ENCODE results near the gene CBX4.
A peak's percentile ranks its signal among the peaks of the same experiment; 100 is the strongest.

The CBX4 gene

DNA sequence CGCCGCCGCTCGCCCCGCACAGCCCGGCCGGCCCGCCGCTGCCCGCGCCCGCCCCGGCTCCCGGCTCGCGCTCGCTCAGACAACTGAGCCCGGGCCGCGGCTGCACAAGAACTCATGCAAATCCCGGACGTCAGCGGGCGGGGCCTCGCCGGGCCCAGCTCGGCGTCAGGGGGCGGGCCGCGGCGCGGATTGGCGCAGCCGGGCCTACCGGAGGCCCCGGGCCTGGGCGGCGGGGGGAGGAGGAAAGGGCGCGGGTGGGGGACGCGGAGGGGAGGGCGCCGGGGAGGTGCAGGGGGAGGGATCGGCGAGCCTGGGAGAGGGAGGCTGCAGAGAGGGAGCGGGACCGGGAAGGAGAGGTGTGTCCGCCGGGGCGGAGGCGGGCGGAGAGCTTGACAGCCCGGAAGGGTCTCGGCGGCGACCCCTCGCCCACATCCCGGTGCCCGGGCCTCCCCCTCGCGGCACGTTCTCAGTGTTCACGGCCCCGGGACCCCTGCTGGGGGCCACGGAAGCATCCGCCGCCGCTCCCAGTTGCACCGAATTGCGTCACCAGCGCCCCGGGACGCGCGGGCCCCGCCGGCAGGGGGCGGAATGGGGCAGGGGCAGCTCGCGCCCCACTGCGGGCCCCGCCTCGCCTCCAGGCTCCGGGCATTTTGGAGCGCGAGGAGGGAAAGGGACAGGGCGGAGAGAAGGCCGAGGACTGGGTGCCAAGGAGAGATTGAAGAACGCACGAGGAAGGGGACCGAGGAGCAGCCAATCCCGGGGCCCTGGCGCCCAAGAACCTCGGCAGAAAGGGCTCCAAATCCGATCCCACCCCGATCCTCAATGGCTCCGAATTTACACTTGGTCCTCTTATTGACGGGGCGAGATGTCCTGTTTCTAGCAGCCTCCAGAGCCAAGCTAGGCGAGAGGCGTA is at the start of gene CBX4:
Gene CBX4, minus strand, starts transcription at position 85 of the 913 bp plus-strand sequence. CDS start 189 bp downstream, outside the sequence.
- Histone ChIP-seq H3K27me3 (ENCODE audit: insufficient read depth, insufficient read length) (peaks cover 55% of the 10 kb centered on the region), H3K4me1 (ENCODE audit: insufficient read depth, insufficient read length) (peaks cover 28% of the 10 kb centered on the region), H3K36me3 (ENCODE audit: insufficient read depth, insufficient read length, low read length) (peaks cover 8% of the 10 kb centered on the region), H3K9ac (ENCODE audit: insufficient read length, low read depth) (peak within 1 kb of the TSS; percentile 80), H3K9me3 (ENCODE audit: insufficient read depth, low read length) (peaks cover 8% of the 10 kb centered on the region; the same call in 1 of the 2 replicates), H3K4me3 (ENCODE audit: insufficient read length, low read depth) (peak within 1 kb of the TSS; percentile 78)
- TF ChIP-seq ZNF274 (IDR thresholded peaks at IDR 0.05; ENCODE audit: low read depth, low read length) (no peak), YY1 (IDR thresholded peaks at IDR 0.05; ENCODE audit: insufficient read depth, insufficient read length) (no peak), SUZ12 (IDR thresholded peaks at IDR 0.05; ENCODE audit: extremely low read depth, insufficient read depth, insufficient read length) (no peak)
- peak; percentile 63 for DNase-seq (ENCODE audit: low read depth, low spot score)

- Histone ChIP-seq H3K9me3 (ENCODE audit: insufficient read depth, low read length) (no peaks in the 10 kb centered on the region), H3K4me3 (ENCODE audit: insufficient read length, low read depth) (no peak overlapping the region), H3K36me3 (ENCODE audit: insufficient read depth, insufficient read length, low read length) (no peaks in the 10 kb centered on the region), H3K9ac (ENCODE audit: insufficient read length, low read depth) (no peak overlapping the region), H3K4me1 (ENCODE audit: insufficient read depth, insufficient read length) (peaks cover 6% of the 10 kb centered on the region), H3K27me3 (ENCODE audit: insufficient read depth, insufficient read length) (peaks cover 4% of the 10 kb centered on the region)
- TF ChIP-seq ZNF274 (IDR thresholded peaks at IDR 0.05; ENCODE audit: low read depth, low read length) (no peak), SUZ12 (IDR thresholded peaks at IDR 0.05; ENCODE audit: extremely low read depth, insufficient read depth, insufficient read length) (no peak), YY1 (IDR thresholded peaks at IDR 0.05; ENCODE audit: insufficient read depth, insufficient read length) (no peak)
- DNase-seq (ENCODE audit: low read depth, low spot score) = no peak
These were observed 48.8 kb upstream of the CBX4 start for GRCh38 chr17:79888009-79888540.

GRCh38 chr17:79887451-79887991 is 48.3 kb upstream of the CBX4 start:
- no peak overlapping the region for H3K9ac ChIP-seq (ENCODE audit: insufficient read length, low read depth)
- no peak overlapping the region for H3K4me3 ChIP-seq (ENCODE audit: insufficient read length, low read depth)
- H3K36me3 ChIP-seq (ENCODE audit: insufficient read depth, insufficient read length, low read length) = no peaks in the 10 kb centered on the region
- H3K9me3 ChIP-seq (ENCODE audit: insufficient read depth, low read length) = no peaks in the 10 kb centered on the region
- TF ChIP-seq ZNF274 (IDR thresholded peaks at IDR 0.05; ENCODE audit: low read depth, low read length) (no peak), SUZ12 (IDR thresholded peaks at IDR 0.05; ENCODE audit: extremely low read depth, insufficient read depth, insufficient read length) (no peak), YY1 (IDR thresholded peaks at IDR 0.05; ENCODE audit: insufficient read depth, insufficient read length) (no peak)
- H3K27me3 ChIP-seq (ENCODE audit: insufficient read depth, insufficient read length) = peaks cover 4% of the 10 kb centered on the region
- H3K4me1 ChIP-seq (ENCODE audit: insufficient read depth, insufficient read length) = peaks cover 5% of the 10 kb centered on the region
- no peak for DNase-seq (ENCODE audit: low read depth, low spot score)

DNA sequence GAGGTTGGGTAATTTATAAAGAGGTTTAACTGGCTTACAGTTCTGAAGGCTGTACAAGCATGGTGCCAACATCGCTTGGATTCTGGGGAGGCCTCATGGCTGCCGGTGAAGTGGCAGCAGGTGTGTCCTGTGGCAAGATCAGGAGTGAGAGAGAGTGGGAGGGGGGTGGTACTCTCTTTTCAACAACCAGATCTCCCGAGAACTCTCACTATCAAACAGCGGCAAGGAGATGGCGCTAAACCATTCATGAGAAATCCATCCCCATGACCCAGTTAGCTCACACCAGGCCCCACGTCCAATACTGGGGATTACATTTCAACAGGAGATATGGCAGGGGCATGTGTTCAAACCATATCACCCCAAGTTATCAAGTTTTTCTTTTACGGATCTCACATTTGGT is 44.0 kb upstream of the CBX4 start:
- Histone ChIP-seq H3K4me3 (ENCODE audit: insufficient read length, low read depth) (no peak overlapping the region), H3K9me3 (ENCODE audit: insufficient read depth, low read length) (no peaks in the 10 kb centered on the region)
- no peak for DNase-seq (ENCODE audit: low read depth, low spot score)

DNA sequence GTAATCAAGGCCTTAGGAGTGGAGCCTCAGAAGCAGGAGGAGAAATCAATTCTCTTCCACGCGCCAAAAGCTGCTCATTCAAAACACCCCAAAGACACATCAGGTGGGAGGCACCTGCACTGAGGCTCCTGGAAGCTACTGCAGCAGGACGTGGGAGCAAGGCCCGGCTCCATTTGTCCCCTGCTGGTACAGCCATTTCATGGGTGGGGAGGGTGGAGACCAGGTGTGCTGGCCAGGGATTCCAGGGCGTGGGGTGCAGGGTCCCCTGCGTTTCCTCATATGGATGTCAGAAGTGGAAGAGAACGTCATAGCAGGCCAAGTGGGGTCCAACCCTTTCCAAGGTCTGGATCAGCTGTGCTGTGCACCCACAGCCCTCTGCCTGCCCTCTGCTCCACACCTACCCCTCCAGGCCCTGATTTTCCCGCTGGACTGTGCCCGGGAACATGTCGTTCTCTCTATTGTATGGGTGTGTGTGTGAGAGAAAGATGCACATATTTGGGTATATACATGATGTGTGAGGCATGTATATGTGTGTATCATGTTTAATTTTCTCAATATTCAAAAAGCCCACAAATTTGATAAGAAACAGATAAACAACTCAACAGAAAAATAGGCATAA is 39.2 kb upstream of the CBX4 start:
- no peak for DNase-seq (ENCODE audit: low read depth, low spot score)
- Histone ChIP-seq H3K9ac (ENCODE audit: insufficient read length, low read depth) (no peak overlapping the region), H3K4me3 (ENCODE audit: insufficient read length, low read depth) (no peak overlapping the region), H3K9me3 (ENCODE audit: insufficient read depth, low read length) (no peaks in the 10 kb centered on the region), H3K27me3 (ENCODE audit: insufficient read depth, insufficient read length) (no peaks in the 10 kb centered on the region), H3K4me1 (ENCODE audit: insufficient read depth, insufficient read length) (no peaks in the 10 kb centered on the region), H3K36me3 (ENCODE audit: insufficient read depth, insufficient read length, low read length) (no peaks in the 10 kb centered on the region)
- TF ChIP-seq YY1 (IDR thresholded peaks at IDR 0.05; ENCODE audit: insufficient read depth, insufficient read length) = no peak
- TF ChIP-seq ZNF274 (IDR thresholded peaks at IDR 0.05; ENCODE audit: low read depth, low read length) = no peak
- TF ChIP-seq SUZ12 (IDR thresholded peaks at IDR 0.05; ENCODE audit: extremely low read depth, insufficient read depth, insufficient read length) = no peak

More for the DNA sequence above, 44.0 kb upstream of the CBX4 start:
- TF ChIP-seq SUZ12 (IDR thresholded peaks at IDR 0.05; ENCODE audit: extremely low read depth, insufficient read depth, insufficient read length) (no peak), ZNF274 (IDR thresholded peaks at IDR 0.05; ENCODE audit: low read depth, low read length) (no peak), YY1 (IDR thresholded peaks at IDR 0.05; ENCODE audit: insufficient read depth, insufficient read length) (no peak)
- H3K27me3 ChIP-seq (ENCODE audit: insufficient read depth, insufficient read length) = no peaks in the 10 kb centered on the region
- no peak overlapping the region for H3K9ac ChIP-seq (ENCODE audit: insufficient read length, low read depth)
- H3K36me3 ChIP-seq (ENCODE audit: insufficient read depth, insufficient read length, low read length) = no peaks in the 10 kb centered on the region
- no peaks in the 10 kb centered on the region for H3K4me1 ChIP-seq (ENCODE audit: insufficient read depth, insufficient read length)

GRCh38 chr17:79877041-79877440 is 37.8 kb upstream of the CBX4 start:
- Histone ChIP-seq H3K9ac (ENCODE audit: insufficient read length, low read depth) (no peak overlapping the region), H3K27me3 (ENCODE audit: insufficient read depth, insufficient read length) (no peaks in the 10 kb centered on the region), H3K9me3 (ENCODE audit: insufficient read depth, low read length) (no peaks in the 10 kb centered on the region), H3K4me1 (ENCODE audit: insufficient read depth, insufficient read length) (peaks cover 2% of the 10 kb centered on the region), H3K36me3 (ENCODE audit: insufficient read depth, insufficient read length, low read length) (no peaks in the 10 kb centered on the region), H3K4me3 (ENCODE audit: insufficient read length, low read depth) (no peak overlapping the region)
- TF ChIP-seq ZNF274 (IDR thresholded peaks at IDR 0.05; ENCODE audit: low read depth, low read length) (no peak), YY1 (IDR thresholded peaks at IDR 0.05; ENCODE audit: insufficient read depth, insufficient read length) (no peak), SUZ12 (IDR thresholded peaks at IDR 0.05; ENCODE audit: extremely low read depth, insufficient read depth, insufficient read length) (no peak)
- no peak for DNase-seq (ENCODE audit: low read depth, low spot score)
